GM12878 (cell line): ENCODE measurements around the gene XAGE5.

Source experiments
- ATF3 ChIP-seq: IDR thresholded peaks from 2 replicates; pipeline ENCODE4 v1.6.1; 2011; ENCODE audit warnings: low read depth, mild to moderate bottlenecking, low read length, moderate library complexity, borderline replicate concordance; ENCODE audit errors: extremely low read depth
- EED ChIP-seq: sonication (generic); IDR thresholded peaks from 2 replicates; pipeline ENCODE4 v1.6.1; 2016; ENCODE audit warnings: antibody characterized with exemption, low read depth
- ETV6 ChIP-seq, 2 experiments: fragments of 450-650 bp in 1 of 2; IDR thresholded peaks in 1 of 2; conservative IDR thresholded peaks in 1 of 2; 2 replicates each; pipeline ENCODE4 v1.6.1; 2014; ENCODE audit warnings: antibody characterized with exemption in 1 of 2, borderline replicate concordance in 1 of 2, low read depth in 1 of 2, mild to moderate bottlenecking in 1 of 2, moderate library complexity in 1 of 2
- JUNB ChIP-seq: IDR thresholded peaks from 2 replicates; pipeline ENCODE4 v1.6.1; 2016; ENCODE audit warnings: antibody characterized with exemption, mild to moderate bottlenecking
- RFX5 ChIP-seq: IDR thresholded peaks from 2 replicates; pipeline ENCODE4 v1.6.1; 2011; ENCODE audit warnings: low read depth, low read length, improper control_type of control experiment
- SREBF1 ChIP-seq: IDR thresholded peaks from 2 replicates; pipeline ENCODE4 v1.6.1; 2012; ENCODE audit warnings: mild to moderate bottlenecking, low read length
- SUZ12 ChIP-seq: fragments of 200-600 bp; sonication (generic); IDR thresholded peaks from one replicate; pipeline ENCODE4 v1.6.1; 2018; ENCODE audit warnings: antibody characterized with exemption, mild to moderate bottlenecking; ENCODE audit not compliant: unreplicated experiment
- TF ChIP-seq, protein P1 (sequence below), 3 experiments: IDR thresholded peaks in 2 of 3; conservative IDR thresholded peaks in 1 of 3; 2 replicates each; pipeline ENCODE4 v1.5.1; 2011; ENCODE audit warnings: low read depth in 3 of 3, low read length in 3 of 3, mild to moderate bottlenecking in 3 of 3, control low read depth in 2 of 3, moderate library complexity in 2 of 3, inconsistent platforms in 1 of 3, mixed read lengths in 1 of 3; ENCODE audit not compliant: control insufficient read depth in 2 of 3, insufficient read depth in 1 of 3; ENCODE audit errors: extremely low read depth in 1 of 3

DNA sequence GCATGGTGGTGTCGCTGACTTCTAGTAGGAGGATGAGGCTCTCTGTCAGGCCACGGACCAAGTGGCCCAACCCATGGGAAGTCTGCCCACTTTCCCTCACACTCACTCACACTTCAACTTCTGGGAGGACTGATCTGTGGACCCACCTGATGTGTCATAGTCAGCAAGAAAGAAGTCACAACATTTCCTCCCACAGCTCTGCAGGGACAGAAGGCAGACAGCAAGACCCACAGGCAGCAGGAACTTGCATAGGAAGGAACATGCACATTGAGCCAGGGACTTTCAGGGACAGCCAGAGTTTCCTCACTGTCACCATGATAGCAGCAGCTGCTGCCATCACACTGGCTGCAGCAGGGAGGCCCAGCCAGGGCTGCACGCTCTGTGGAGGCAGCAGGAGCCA, 19.5 kb downstream of the XAGE5 start:
- TF ChIP-seq, protein P1, sequence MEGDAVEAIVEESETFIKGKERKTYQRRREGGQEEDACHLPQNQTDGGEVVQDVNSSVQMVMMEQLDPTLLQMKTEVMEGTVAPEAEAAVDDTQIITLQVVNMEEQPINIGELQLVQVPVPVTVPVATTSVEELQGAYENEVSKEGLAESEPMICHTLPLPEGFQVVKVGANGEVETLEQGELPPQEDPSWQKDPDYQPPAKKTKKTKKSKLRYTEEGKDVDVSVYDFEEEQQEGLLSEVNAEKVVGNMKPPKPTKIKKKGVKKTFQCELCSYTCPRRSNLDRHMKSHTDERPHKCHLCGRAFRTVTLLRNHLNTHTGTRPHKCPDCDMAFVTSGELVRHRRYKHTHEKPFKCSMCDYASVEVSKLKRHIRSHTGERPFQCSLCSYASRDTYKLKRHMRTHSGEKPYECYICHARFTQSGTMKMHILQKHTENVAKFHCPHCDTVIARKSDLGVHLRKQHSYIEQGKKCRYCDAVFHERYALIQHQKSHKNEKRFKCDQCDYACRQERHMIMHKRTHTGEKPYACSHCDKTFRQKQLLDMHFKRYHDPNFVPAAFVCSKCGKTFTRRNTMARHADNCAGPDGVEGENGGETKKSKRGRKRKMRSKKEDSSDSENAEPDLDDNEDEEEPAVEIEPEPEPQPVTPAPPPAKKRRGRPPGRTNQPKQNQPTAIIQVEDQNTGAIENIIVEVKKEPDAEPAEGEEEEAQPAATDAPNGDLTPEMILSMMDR (IDR thresholded peaks at IDR 0.05 in 2 of 3, conservative IDR thresholded peaks at IDR 0.05 in 1 of 3; ENCODE audit: control insufficient read depth in 2 of 3, extremely low read depth in 1 of 3, insufficient read depth in 1 of 3, low read depth in 3 of 3, low read length in 3 of 3) = no peak
- no peak for TF ChIP-seq EED
- TF ChIP-seq SUZ12 = no peak
- TF ChIP-seq JUNB = no peak
- no peak for TF ChIP-seq ATF3
- no peak for TF ChIP-seq RFX5
- no peak for TF ChIP-seq SREBF1
- TF ChIP-seq ETV6 (conservative IDR thresholded peaks at IDR 0.05 in 1 of 2, IDR thresholded peaks at IDR 0.05 in 1 of 2; ENCODE audit: borderline replicate concordance in 1 of 2, low read depth in 1 of 2) = no peak
